Kidney (tissue), 14 donors: ENCODE measurements around the gene COPS2. TPM values are rescaled to one million over a fixed set of nuclear protein-coding genes. Genes with fewer than 3 reads are reported as not detected.

Experiments
- DNase-seq, 5 donors: peaks; one replicate each; pipeline ENCODE4 v3.0.0-alpha.2; 2013 to 2020
- FAIRE-seq: peaks from 2 replicates; lab custom pipeline; 2012; peaks lifted over from hg19 to GRCh38; lab: Jason Lieb, UNC
- H3K27ac ChIP-seq, 2 donors: one replicate each; pipeline ENCODE4 v1.7.0; 2013; ENCODE audit warnings: low read depth in 2 of 2, low read length in 2 of 2, inconsistent platforms in 1 of 2
- H3K27me3 ChIP-seq: one replicate; pipeline ENCODE4 v1.7.1; 2013; ENCODE audit warnings: low read length, inconsistent platforms; ENCODE audit not compliant: control insufficient read depth, insufficient read depth
- H3K36me3 ChIP-seq, 3 donors: one replicate each; pipeline versions ENCODE4 v1.7.0 to v1.7.1; 2013; ENCODE audit warnings: low read length in 3 of 3, control low read depth in 1 of 3, inconsistent platforms in 1 of 3; ENCODE audit not compliant: insufficient read depth in 3 of 3, control insufficient read depth in 2 of 3
- H3K4me1 ChIP-seq, 3 donors: one replicate each; pipeline versions ENCODE4 v1.7.0 to v1.7.1; 2013; ENCODE audit warnings: low read length in 3 of 3, inconsistent platforms in 1 of 3, low read depth in 1 of 3; ENCODE audit not compliant: control insufficient read depth in 2 of 3, insufficient read depth in 2 of 3
- H3K4me3 ChIP-seq, 3 donors: one replicate each; pipeline versions ENCODE4 v1.7.0 to v1.8.1; 2013; ENCODE audit warnings: low read length in 3 of 3, control low read depth in 1 of 3, inconsistent platforms in 1 of 3
- H3K9ac ChIP-seq, 3 donors: one replicate each; pipeline versions ENCODE4 v1.7.0 to v1.7.1; 2013; ENCODE audit warnings: low read length in 3 of 3, control low read depth in 1 of 3, inconsistent platforms in 1 of 3
- H3K9me3 ChIP-seq, 3 donors: one replicate each; pipeline versions ENCODE4 v1.7.0 to v1.7.1; 2013; ENCODE audit warnings: low read length in 3 of 3, control low read depth in 1 of 3, inconsistent platforms in 1 of 3; ENCODE audit not compliant: control insufficient read depth in 2 of 3, insufficient read depth in 1 of 3
- intact Hi-C: fragments of 100-400 bp; cut with DNase I; formaldehyde crosslinking; loops from one replicate; pipeline ENCODE4 v1.11.1; 2022
- polyA plus RNA-seq: library from polyadenylated mRNA; stranded (reverse); fragments of 350-450 nt; fragmentation: Illumina TruSeq; extraction: RNeasy Lipid Tissue Mini Kit (QIAGEN cat#74804); gene quantifications from one replicate; pipeline ENCODE4 v1.2.3, GENCODE V29; 2014; ENCODE audit warnings: low read depth, low replicate concordance; ENCODE audit not compliant: insufficient read depth
- total RNA-seq: library from RNA; stranded (reverse); fragmentation: NEBNext Ultra II Directional; extraction: Animal tissue kit (Norgen Biotek cat#: 25700); gene quantifications from one replicate; pipeline ENCODE4 v1.2.1, GENCODE V29; 2021
- TF ChIP-seq, protein P1 (sequence below): IDR thresholded peaks from 3 replicates; pipeline ENCODE4 v1.5.1; 2012; ENCODE audit warnings: mild to moderate bottlenecking, moderate library complexity, borderline replicate concordance; ENCODE audit not compliant: insufficient read depth; ENCODE audit errors: extremely low read depth
- donor health status: control.
- donor health status: control.
- donor health status: control.
- donor health status: control.
- donor health status: control.
- donor health status: DM: yes; HTN: yes; CAD: no.
- donor health status: Normal renal cell carcinoma (clear cell type).

COPS2 gene
- total and polyA plus RNA-seq, 2 donors from 2014 or later, result 42.6 to 60.1 TPM

DNA sequence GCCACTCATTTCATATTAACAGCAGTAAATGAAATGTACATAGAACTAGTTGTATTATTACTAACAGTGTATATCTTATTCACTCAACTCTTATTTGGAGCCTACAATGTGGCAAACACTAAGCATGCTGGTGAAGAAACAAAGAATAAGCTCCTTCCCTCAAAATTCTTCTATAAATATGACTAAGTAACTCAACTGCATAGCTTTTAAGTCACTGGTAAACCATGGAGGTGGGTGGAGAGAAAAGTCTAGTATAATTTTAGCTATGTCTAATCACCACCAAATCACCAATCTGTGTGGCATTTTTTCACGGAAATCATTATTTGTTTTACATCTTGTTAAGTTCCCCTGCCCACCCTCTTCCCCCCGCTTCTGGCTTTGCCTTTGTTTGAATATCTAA, 17.5 kb downstream of the COPS2 start:
- intact Hi-C loops, result no loop called here
- Histone ChIP-seq H3K9me3 (no peaks in the 10 kb centered on the region), H3K9ac (no peak overlapping the region), H3K4me3 (no peak overlapping the region), H3K27me3 (no peaks in the 10 kb centered on the region), H3K4me1 (peaks cover 0 to 3% (median 0%) of the 10 kb centered on the region in 3 donors), H3K36me3 (peaks cover 16 to 39% (median 17%) of the 10 kb centered on the region in 3 donors), H3K27ac (no peak overlapping the region)
- TF ChIP-seq, protein P1, sequence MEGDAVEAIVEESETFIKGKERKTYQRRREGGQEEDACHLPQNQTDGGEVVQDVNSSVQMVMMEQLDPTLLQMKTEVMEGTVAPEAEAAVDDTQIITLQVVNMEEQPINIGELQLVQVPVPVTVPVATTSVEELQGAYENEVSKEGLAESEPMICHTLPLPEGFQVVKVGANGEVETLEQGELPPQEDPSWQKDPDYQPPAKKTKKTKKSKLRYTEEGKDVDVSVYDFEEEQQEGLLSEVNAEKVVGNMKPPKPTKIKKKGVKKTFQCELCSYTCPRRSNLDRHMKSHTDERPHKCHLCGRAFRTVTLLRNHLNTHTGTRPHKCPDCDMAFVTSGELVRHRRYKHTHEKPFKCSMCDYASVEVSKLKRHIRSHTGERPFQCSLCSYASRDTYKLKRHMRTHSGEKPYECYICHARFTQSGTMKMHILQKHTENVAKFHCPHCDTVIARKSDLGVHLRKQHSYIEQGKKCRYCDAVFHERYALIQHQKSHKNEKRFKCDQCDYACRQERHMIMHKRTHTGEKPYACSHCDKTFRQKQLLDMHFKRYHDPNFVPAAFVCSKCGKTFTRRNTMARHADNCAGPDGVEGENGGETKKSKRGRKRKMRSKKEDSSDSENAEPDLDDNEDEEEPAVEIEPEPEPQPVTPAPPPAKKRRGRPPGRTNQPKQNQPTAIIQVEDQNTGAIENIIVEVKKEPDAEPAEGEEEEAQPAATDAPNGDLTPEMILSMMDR, result no peak
- no peak for DNase-seq
- FAIRE-seq, result no peak

DNA sequence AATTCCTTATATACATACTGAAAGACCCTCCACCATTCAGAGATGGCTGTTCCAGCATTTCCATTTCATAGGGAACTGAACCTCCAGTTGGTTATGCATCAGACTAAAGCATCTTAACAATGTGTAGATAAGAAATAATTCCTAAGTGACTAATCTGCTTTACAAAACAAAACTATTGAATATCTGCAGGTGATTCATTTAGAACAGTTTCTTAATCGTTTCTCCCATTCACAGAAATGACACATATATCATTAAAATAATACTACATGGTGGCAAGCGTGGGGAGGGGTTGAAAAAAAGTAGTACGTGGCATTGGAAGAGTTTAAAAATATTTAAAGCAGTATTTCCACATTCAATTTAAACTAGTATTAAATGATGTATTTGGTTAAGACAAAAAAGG, 19.5 kb downstream of the COPS2 start:
- TF ChIP-seq, protein P1, result no peak
- FAIRE-seq, result no peak
- no peak for DNase-seq
- H3K9ac ChIP-seq, result no peak overlapping the region
- H3K36me3 ChIP-seq, result peaks cover 10 to 26% (median 13%) of the 10 kb centered on the region in 3 donors
- no peak overlapping the region for H3K4me3 ChIP-seq
- H3K4me1 ChIP-seq, result peaks cover 0 to 3% (median 0%) of the 10 kb centered on the region in 3 donors
- no peaks in the 10 kb centered on the region for H3K27me3 ChIP-seq
- H3K9me3 ChIP-seq, result no peaks in the 10 kb centered on the region
- H3K27ac ChIP-seq, result no peak overlapping the region
- intact Hi-C loops, result no loop called here

DNA sequence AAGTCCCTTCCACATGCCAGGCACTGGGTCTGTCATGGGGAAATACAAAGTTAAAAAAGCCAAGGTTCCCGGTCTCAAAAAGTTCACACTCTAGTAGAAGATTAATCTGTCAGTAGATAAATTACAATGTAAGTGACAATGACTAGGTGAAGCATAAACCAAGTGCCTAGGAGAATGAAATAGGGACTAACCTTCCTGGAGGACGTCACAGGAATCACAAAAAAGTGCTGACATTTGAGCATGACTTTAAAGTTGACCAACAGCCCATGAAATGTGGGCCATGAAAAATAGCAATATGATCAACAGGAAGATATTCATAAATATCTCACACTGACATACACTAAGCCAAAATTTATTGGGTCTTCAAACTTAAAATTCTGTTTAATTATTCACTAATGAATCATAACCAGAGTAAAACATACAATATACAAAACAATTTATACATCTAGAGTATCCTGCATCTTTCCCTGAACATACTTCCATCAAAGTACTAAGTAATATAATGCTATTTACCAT, 20.0 kb downstream of the COPS2 start:
- FAIRE-seq (no peak), DNase-seq (peak in 1 of 5 donors; percentile 28)
- Histone ChIP-seq H3K4me3 (no peak overlapping the region), H3K27ac (no peak overlapping the region), H3K9me3 (no peaks in the 10 kb centered on the region), H3K36me3 (peaks cover 10 to 29% (median 14%) of the 10 kb centered on the region in 3 donors), H3K4me1 (peaks cover 0 to 3% (median 0%) of the 10 kb centered on the region in 3 donors), H3K27me3 (no peaks in the 10 kb centered on the region), H3K9ac (no peak overlapping the region)
- intact Hi-C loops, result no loop called here
- TF ChIP-seq, protein P1, result no peak
